RWPE1 (cell line): ENCODE results near the gene GRIK2.

Experiments
- CTCF ChIA-PET: fragments of 350-600 bp; sonication (Branson Sonifier 250); formaldehyde crosslinking; extraction: SDS; loops from one replicate; lab custom pipeline; 2021; lab: Yijun Ruan, JAX
- POLR2A ChIA-PET: fragments of 400-600 bp; formaldehyde crosslinking; extraction: SDS; loops from one replicate; lab custom pipeline; 2020; ENCODE audit warnings: antibody characterized with exemption; ENCODE audit not compliant: low non-redundant PET; lab: Yijun Ruan, JAX
- DNase-seq: peaks from one replicate; pipeline ENCODE4 v3.0.0; 2012; ENCODE audit warnings: low spot score
- H3K27ac ChIP-seq: fragments of 450-650 bp; 2 replicates; pipeline ENCODE4 v1.5.1; 2017
- CTCF ChIP-seq: fragments of 450-650 bp; conservative IDR thresholded peaks from 2 replicates; pipeline ENCODE4 v1.5.1; 2017; ENCODE audit warnings: low read depth, mild to moderate bottlenecking

Gene GRIK2

DNA sequence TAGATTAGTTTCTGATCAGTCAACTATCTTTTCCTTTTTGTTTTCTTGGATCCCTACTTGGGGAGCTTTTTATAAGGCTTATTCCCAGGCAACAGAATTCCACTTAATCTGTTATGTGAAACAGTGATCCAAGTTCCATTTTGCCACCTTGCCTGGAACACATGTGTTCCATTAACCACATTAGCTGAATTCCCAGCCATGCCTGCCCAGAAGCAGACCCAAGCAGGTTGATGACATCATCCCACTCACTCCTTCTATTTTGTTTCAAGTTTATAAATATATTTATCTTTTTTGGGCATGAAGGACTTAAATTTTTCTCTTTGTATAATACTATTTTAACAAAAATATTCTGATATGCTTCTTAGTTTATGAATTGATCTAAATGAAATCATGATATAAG is 587.4 kb downstream of the GRIK2 start:
- DNase-seq: no peak
- no peak for TF ChIP-seq CTCF
- CTCF ChIA-PET: no interaction called here

DNA sequence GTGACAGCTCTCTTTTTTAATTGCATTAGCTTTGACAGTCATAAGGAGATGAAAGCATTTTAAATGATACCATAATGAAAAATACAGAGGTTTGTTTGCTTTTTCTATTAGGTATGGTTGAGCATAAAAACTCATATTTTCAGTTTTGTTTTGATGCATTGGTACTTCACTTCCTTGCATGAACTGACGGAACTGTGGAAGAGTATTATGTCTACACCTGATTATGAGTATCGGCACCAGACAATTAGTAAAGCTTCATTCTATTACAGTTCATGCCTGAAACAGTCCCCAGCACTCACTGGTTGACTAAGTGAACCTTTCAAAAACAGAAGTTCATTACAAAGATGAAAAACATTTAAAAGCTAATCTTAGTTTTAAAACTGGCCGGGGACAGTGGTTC is 593.0 kb downstream of the GRIK2 start:
- TF ChIP-seq CTCF: no peak
- POLR2A ChIA-PET: no interaction called here
- no peak overlapping the region for H3K27ac ChIP-seq
- CTCF ChIA-PET: no interaction called here
- DNase-seq: no peak

More for the DNA sequence above, 587.4 kb downstream of the GRIK2 start:
- POLR2A ChIA-PET: no interaction called here
- H3K27ac ChIP-seq: no peak overlapping the region

DNA sequence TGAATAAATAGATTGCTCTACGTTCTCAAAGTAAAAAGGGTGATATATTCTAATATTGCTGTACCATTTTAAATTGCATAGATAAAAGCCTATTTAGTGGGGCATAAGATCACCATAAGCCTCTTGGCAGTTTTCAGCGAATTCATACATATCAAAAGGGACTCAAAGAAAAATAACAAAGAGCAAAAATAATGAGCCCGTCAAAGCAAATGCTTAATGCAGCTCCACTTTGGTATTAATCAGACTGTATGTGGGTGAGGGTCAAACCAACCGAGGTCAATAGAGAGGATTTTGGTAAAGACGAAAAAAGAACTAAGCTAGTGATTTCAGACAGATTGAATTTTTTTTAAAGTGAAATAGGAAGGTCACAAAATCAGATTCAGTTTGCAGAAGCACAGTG is 598.8 kb downstream of the GRIK2 start:
- TF ChIP-seq CTCF: no peak
- no peak overlapping the region for H3K27ac ChIP-seq
- no peak for DNase-seq
- ChIA-PET CTCF (interaction anchor here (0.5 kb wide), 1 partner anchor 65 kb away, joined by 4 read pairs; no protein-coding TSS in a partner anchor), POLR2A (no interaction called here)

- no peak for TF ChIP-seq CTCF
- ChIA-PET CTCF (interaction anchor here (0.6 kb wide), 1 partner anchor 208 kb away, joined by 5 read pairs; no protein-coding TSS in a partner anchor), POLR2A (no interaction called here)
- no peak for DNase-seq
- H3K27ac ChIP-seq: no peak overlapping the region
Observed at GRCh38 chr6:101994521-101994920, 601.0 kb downstream of the GRIK2 start.

DNA sequence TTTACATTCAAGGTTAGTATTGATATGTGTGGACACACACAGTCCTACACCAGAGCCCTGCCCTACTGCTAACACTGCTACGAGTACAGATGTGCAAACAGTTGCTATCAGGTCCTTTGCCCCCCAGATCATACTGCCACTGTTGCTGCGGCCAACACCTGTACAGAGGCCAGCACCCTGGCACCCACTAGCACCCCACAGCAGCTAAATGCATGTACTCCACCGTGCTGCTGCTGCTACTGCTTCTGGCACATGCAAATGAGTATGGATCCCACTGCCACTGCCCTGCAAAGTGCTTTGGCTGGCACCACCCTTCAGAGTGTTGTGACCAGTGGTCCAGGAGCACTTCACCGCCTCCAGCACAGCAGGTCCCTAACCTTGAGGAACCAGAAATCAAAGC is 621.9 kb downstream of the GRIK2 start:
- CTCF ChIA-PET: interaction anchor here (0.5 kb wide), 1 partner anchor 338 kb away, joined by 3 read pairs; no protein-coding TSS in a partner anchor
- no peak overlapping the region for H3K27ac ChIP-seq
- no peak for TF ChIP-seq CTCF
- DNase-seq: no peak
- POLR2A ChIA-PET: no interaction called here

DNA sequence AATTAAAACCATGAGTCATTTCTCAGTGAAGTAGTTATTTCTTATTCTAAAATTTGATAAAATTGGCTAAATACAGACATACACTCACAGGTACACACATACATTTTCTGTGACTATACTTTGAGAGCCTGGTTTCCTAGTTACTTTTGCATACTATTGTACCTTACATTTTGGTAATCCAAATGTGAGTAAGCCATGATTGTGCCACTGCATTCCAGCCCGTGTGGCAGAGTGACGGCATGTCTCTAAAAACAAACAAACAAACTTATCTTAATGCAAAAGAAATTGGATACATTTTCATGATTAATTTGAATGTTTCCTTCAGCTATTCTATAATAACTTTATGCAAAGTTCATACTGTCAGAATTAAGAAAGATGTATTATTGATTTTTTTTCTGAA is 628.8 kb downstream of the GRIK2 start:
- ChIA-PET POLR2A (no interaction called here), CTCF (no interaction called here)
- DNase-seq: no peak
- no peak overlapping the region for H3K27ac ChIP-seq
- no peak for TF ChIP-seq CTCF
